ENCODE measurements around the gene LAPTM4A. TPM values are rescaled to one million over a fixed set of nuclear protein-coding genes. Genes with fewer than 3 reads are reported as not detected.
A peak's percentile ranks its signal among the peaks of the same experiment; 100 is the strongest.

LAPTM4A gene
- polyA plus RNA-seq, 2 of the 4 experiments (the other 2 are of a cell fraction), result 275 to 509 TPM

GRCh38 chr2:20067992-20068584, 16.7 kb upstream of the LAPTM4A start (continued):
- TF ChIP-seq ATOH8 (CRISPR knock-in tag; IDR thresholded peaks at IDR 0.05; ENCODE audit: low read depth) (no peak), MAFK (IDR thresholded peaks at IDR 0.05; ENCODE audit: partially characterized antibody) (peak; percentile 70), FOSL2 (IDR thresholded peaks at IDR 0.05) (no peak), FOSL2 (CRISPR knock-in tag; IDR thresholded peaks at IDR 0.05) (peak; percentile 50; the same call in 1 of the 2 replicates), HOXB5 (CRISPR knock-in tag; IDR thresholded peaks at IDR 0.05) (no peak), RAD21 (conservative IDR thresholded peaks at IDR 0.05 in 1 of 2, IDR thresholded peaks at IDR 0.05 in 1 of 2) (no peak), HES2 (IDR thresholded peaks at IDR 0.05) (no peak), NR3C1 (IDR thresholded peaks at IDR 0.05) (no peak)

GRCh38 chr2:20065885-20066602, 14.6 kb upstream of the LAPTM4A start:
- DNase-seq (ENCODE audit: low read depth in 1 of 2, low spot score in 1 of 2) (peak; percentile 77 to 86), FAIRE-seq (no peak), ATAC-seq (peak; percentile 86 to 88)
- Histone ChIP-seq H3K4me3 (no peak overlapping the region), H3K4me1 (peaks cover 36% of the 10 kb centered on the region), H3K27ac (peak overlapping the region; percentile 55 to 81), H3K4me2 (peak overlapping the region; percentile 57), H3K9me3 (peaks cover 8% of the 10 kb centered on the region; the same call in 1 of the 3 replicates)
- 32% methylated on average over 6 of the region's 6 CpGs for WGBS (ENCODE audit: missing lambda C conversion rate)
- CTCF ChIA-PET, result interaction anchor here (0.9 to 3.0 kb wide), 6 partner anchors 11 to 69 kb away, joined by 3 to 16 read pairs (median 4); no protein-coding TSS in a partner anchor
- POLR2A ChIA-PET, result interaction anchor here (1.8 kb wide), 1 partner anchor 14 kb away, joined by 29 read pairs; the partner anchor contains the start of gene LAPTM4A
- no peak for TF ChIP-seq CTCF (IDR thresholded peaks at IDR 0.05)
- peak; percentile 49; the same call in 1 of the 2 replicates for TF ChIP-seq FOSL2 (IDR thresholded peaks at IDR 0.05)
- peak; percentile 78 for TF ChIP-seq FOSL2 (CRISPR knock-in tag; IDR thresholded peaks at IDR 0.05)
- TF ChIP-seq RAD21 (conservative IDR thresholded peaks at IDR 0.05 in 1 of 2, IDR thresholded peaks at IDR 0.05 in 1 of 2), result peak in 1 of 2 experiments; percentile 20; a peak in 1 of 5 replicates
- TF ChIP-seq GATA3 (IDR thresholded peaks at IDR 0.05; ENCODE audit: borderline replicate concordance), result peak; percentile 29; the same call in 1 of the 2 replicates
- TF ChIP-seq JUN (IDR thresholded peaks at IDR 0.05), result peak in 1 of 2 experiments; percentile 67; a peak in 2 of 5 replicates
- TF ChIP-seq HES2 (IDR thresholded peaks at IDR 0.05), result no peak
- TF ChIP-seq JUNB (IDR thresholded peaks at IDR 0.05), result 0 out of 2 replicates have a peak, but pooled peaks have one; percentile 33
- peak; percentile 71 for TF ChIP-seq MAX (IDR thresholded peaks at IDR 0.05)
- peak; percentile 22; the same call in 2 of the 3 replicates for TF ChIP-seq SMC3 (IDR thresholded peaks at IDR 0.05)
- no peak for TF ChIP-seq E2F6 (IDR thresholded peaks at IDR 0.05; ENCODE audit: borderline replicate concordance, low read depth)
- no peak for TF ChIP-seq HOXA7 (CRISPR knock-in tag; IDR thresholded peaks at IDR 0.05)

GRCh38 chr2:20064841-20065240, 13.4 kb upstream of the LAPTM4A start:
- H3K9me3 ChIP-seq, result peaks cover 8% of the 10 kb centered on the region; the same call in 1 of the 3 replicates
- ChIA-PET POLR2A (no interaction called here), CTCF (interaction anchor here (1.4 to 3.0 kb wide), 3 partner anchors 10 to 50 kb away, joined by 3 to 16 read pairs (median 4); no protein-coding TSS in a partner anchor)
- H3K4me1 ChIP-seq, result peaks cover 25% of the 10 kb centered on the region
- no peak overlapping the region for H3K4me2 ChIP-seq
- H3K27ac ChIP-seq, result peak overlapping the region; percentile 55 to 81; a peak in 4 of 6 replicates
- FAIRE-seq (no peak), ATAC-seq (no peak), DNase-seq (ENCODE audit: low read depth in 1 of 2, low spot score in 1 of 2) (no peak)
- H3K4me3 ChIP-seq, result no peak overlapping the region
- no peak for TF ChIP-seq HOXB13 (CRISPR knock-in tag; IDR thresholded peaks at IDR 0.05; ENCODE audit: low read depth)
- no peak for TF ChIP-seq ZC3H11A (IDR thresholded peaks at IDR 0.05)
- no peak for TF ChIP-seq KDM5A (IDR thresholded peaks at IDR 0.05)
- no peak for TF ChIP-seq CBX8 (IDR thresholded peaks at IDR 0.05)
- TF ChIP-seq MAZ (IDR thresholded peaks at IDR 0.05; ENCODE audit: borderline replicate concordance, low read depth, low read length), result no peak
- TF ChIP-seq PBX3 (IDR thresholded peaks at IDR 0.05), result no peak
- TF ChIP-seq USF2 (IDR thresholded peaks at IDR 0.05), result no peak
- no peak for TF ChIP-seq HEYL (CRISPR knock-in tag; IDR thresholded peaks at IDR 0.05)
- TF ChIP-seq FOXS1 (CRISPR knock-in tag; IDR thresholded peaks at IDR 0.05), result no peak
- no peak for TF ChIP-seq ZFP36 (IDR thresholded peaks at IDR 0.05; ENCODE audit: borderline replicate concordance, partially characterized antibody)
- no peak for TF ChIP-seq NPAS2 (CRISPR knock-in tag; IDR thresholded peaks at IDR 0.05; ENCODE audit: borderline replicate concordance)
- TF ChIP-seq MAFK (IDR thresholded peaks at IDR 0.05; ENCODE audit: partially characterized antibody), result no peak
- no peak for TF ChIP-seq RCOR1 (IDR thresholded peaks at IDR 0.05; ENCODE audit: low read depth, low read length)
- no peak for TF ChIP-seq RAD21 (conservative IDR thresholded peaks at IDR 0.05 in 1 of 2, IDR thresholded peaks at IDR 0.05 in 1 of 2)

All from A549 (cell line).